Smooth muscle cell (in vitro differentiated cells): Measurements from ENCODE around the gene GPN2. TPM values are rescaled to one million over a fixed set of nuclear protein-coding genes. Genes with fewer than 3 reads are reported as not detected.

ENCODE experiments used
- DNase-seq: peaks from one replicate; lab custom pipeline; 2025; ENCODE audit not compliant: unreplicated experiment; lab: John Stamatoyannopoulos, UW
- H2AFZ ChIP-seq: fragments of 200-600 bp; sonication (generic); 2 replicates; pipeline ENCODE4 v1.6.0; 2016; ENCODE audit warnings: antibody characterized with exemption, low read depth, mild to moderate bottlenecking
- H3F3A ChIP-seq: fragments of 200-600 bp; sonication (generic); 2 replicates; pipeline ENCODE4 v1.6.0; 2017; ENCODE audit warnings: antibody characterized with exemption, low read depth
- H3K27ac ChIP-seq: fragments of 200-600 bp; sonication (generic); 2 replicates; pipeline ENCODE4 v1.5.1; 2016; ENCODE audit warnings: low read depth, mild to moderate bottlenecking
- H3K27me3 ChIP-seq: fragments of 200-600 bp; sonication (generic); 2 replicates; pipeline ENCODE4 v1.6.1; 2016; ENCODE audit warnings: low read depth, mild to moderate bottlenecking
- H3K36me3 ChIP-seq: fragments of 200-600 bp; sonication (generic); 2 replicates; pipeline ENCODE4 v1.5.1; 2016; ENCODE audit warnings: low read depth
- H3K4me1 ChIP-seq: fragments of 200-600 bp; sonication (generic); 2 replicates; pipeline ENCODE4 v1.5.1; 2016; ENCODE audit warnings: low read depth
- H3K4me2 ChIP-seq: fragments of 200-600 bp; sonication (generic); 2 replicates; pipeline ENCODE4 v1.6.0; 2016; ENCODE audit warnings: mild to moderate bottlenecking
- H3K4me3 ChIP-seq: fragments of 200-600 bp; sonication (generic); 2 replicates; pipeline ENCODE4 v1.5.1; 2016; ENCODE audit warnings: mild to moderate bottlenecking
- H3K79me2 ChIP-seq: fragments of 200-600 bp; sonication (generic); 2 replicates; pipeline ENCODE4 v1.6.0; 2016; ENCODE audit warnings: low read depth, mild to moderate bottlenecking
- H3K9ac ChIP-seq: fragments of 200-600 bp; sonication (generic); 2 replicates; pipeline ENCODE4 v1.6.0; 2016; ENCODE audit warnings: low read depth
- H3K9me3 ChIP-seq: fragments of 200-600 bp; sonication (generic); replicated peaks from 2 replicates; pipeline ENCODE4 v1.5.1; 2016; ENCODE audit warnings: low read depth
- H4K20me1 ChIP-seq: fragments of 200-600 bp; sonication (generic); 2 replicates; pipeline ENCODE4 v1.6.0; 2016; ENCODE audit warnings: low read depth
- WGBS: methylation state at CpG from one replicate; pipeline ENCODE4 v1.1.7; 2016; ENCODE audit warnings: low lambda C conversion rate; 5-methylcytosine and 5-hydroxymethylcytosine counted together
- polyA plus RNA-seq: library from polyadenylated mRNA; unstranded; fragments of >200 nt; fragmentation: Nextera tagmentation; extraction: Ambion mirVana; gene quantifications from 2 replicates; pipeline ENCODE4 v1.2.1, GENCODE V29; 2016
- total RNA-seq: library from RNA; depleted of rRNA; stranded (reverse); fragments of >200 nt; gene quantifications from 2 replicates; pipeline ENCODE4 v1.2.3, GENCODE V29; 2014
- TF ChIP-seq, protein P1 (sequence below): fragments of 200-600 bp; sonication (generic); IDR thresholded peaks from 2 replicates; pipeline ENCODE4 v1.5.1; 2017; ENCODE audit warnings: borderline replicate concordance, mild to moderate bottlenecking, antibody characterized with exemption; ENCODE audit not compliant: insufficient read depth, poor library complexity, severe bottlenecking

GPN2 gene
- total and polyA plus RNA-seq, 2 experiments from 2014 or later, result 13.3 to 36.3 TPM

DNA sequence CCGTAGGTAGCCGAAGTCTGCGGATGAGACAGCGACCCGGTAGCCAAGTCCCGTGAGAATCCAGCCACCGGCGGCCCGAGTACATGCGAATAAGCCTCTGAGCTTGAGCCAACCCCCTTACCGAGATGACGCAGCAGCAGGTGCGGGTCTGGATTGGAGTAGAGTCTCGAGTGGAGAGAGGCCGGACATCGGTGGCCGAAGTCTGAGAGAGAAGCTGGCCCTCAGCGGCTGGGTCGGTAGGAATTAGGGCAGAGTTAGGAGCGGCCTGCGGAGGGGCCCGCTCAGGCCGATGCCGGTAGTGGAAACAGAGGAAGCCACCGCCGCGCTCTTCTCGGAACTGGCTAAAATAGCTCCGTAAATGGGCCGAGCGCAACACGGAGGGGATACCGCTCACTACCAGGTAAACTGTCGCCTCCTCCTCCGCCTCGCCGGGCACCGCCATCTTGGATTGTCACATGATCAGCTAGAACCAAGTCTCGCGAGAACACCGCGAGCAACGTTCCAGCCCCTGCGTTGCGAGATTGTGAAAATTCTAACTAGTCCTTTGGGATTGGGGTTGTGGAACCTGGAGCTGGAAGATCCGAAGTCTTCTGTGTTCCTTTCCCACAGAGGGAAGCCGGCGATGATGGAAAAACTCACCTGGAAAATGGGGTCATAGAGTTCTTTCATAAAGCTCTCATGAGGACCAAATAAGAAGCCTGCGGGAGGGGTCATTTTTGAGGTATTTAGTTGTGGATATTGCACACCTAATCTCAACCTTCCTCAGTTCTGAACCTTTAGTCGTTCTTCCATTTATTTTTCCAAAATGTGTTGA is 10.1 kb upstream of the GPN2 start, which contains the start of gene GPATCH3:
GPATCH3 (minus strand) TSS at position 467 of the 814 bp plus-strand sequence; CDS start at position 442, 25 bp downstream.
- TF ChIP-seq, protein P1, sequence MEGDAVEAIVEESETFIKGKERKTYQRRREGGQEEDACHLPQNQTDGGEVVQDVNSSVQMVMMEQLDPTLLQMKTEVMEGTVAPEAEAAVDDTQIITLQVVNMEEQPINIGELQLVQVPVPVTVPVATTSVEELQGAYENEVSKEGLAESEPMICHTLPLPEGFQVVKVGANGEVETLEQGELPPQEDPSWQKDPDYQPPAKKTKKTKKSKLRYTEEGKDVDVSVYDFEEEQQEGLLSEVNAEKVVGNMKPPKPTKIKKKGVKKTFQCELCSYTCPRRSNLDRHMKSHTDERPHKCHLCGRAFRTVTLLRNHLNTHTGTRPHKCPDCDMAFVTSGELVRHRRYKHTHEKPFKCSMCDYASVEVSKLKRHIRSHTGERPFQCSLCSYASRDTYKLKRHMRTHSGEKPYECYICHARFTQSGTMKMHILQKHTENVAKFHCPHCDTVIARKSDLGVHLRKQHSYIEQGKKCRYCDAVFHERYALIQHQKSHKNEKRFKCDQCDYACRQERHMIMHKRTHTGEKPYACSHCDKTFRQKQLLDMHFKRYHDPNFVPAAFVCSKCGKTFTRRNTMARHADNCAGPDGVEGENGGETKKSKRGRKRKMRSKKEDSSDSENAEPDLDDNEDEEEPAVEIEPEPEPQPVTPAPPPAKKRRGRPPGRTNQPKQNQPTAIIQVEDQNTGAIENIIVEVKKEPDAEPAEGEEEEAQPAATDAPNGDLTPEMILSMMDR, result no peak
- H3K27ac ChIP-seq, result peak within 1 kb of the TSS; percentile 93
- no peaks in the 10 kb centered on the region for H3K27me3 ChIP-seq
- peaks cover 12% of the 10 kb centered on the region for H3K4me1 ChIP-seq
- H3K4me3 ChIP-seq, result peak within 1 kb of the TSS; percentile 78
- H3F3A ChIP-seq, result no peaks in the 10 kb centered on the region
- no peaks in the 10 kb centered on the region for H3K9me3 ChIP-seq
- peak within 1 kb of the TSS; percentile 93 for H3K4me2 ChIP-seq
- peaks cover 7% of the 10 kb centered on the region for H3K36me3 ChIP-seq
- WGBS, result 1% methylated on average over 49 of the region's 50 CpGs
- H4K20me1 ChIP-seq, result no peaks in the 10 kb centered on the region
- peak within 1 kb of the TSS; percentile 99 for H3K9ac ChIP-seq
- DNase-seq, result peak; percentile 47
- peaks cover 41% of the 10 kb centered on the region for H3K79me2 ChIP-seq
- peak within 1 kb of the TSS; percentile 95 for H2AFZ ChIP-seq

DNA sequence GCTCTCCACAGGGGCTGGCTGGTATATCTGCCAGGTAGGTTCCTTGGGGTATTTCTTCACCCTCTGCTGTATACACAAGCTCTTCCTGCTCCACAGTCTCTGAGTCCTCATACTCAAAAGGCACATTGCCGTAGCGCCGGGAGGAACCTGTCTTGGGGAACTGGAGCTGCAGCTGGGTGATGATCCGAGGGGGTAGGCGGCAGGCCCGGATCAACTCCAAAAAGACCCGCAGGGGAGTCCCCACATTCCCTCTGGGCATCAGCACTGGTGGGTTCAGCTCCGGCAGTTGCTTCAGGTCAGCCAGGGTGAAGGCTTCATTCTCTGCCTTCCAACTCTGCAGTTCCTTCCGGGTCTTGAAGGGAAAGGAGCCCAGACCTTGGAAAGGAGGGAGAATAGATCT is 7.3 kb upstream of the GPN2 start:
- WGBS, result 98% methylated on average over 9 of the region's 9 CpGs
- no peaks in the 10 kb centered on the region for H3F3A ChIP-seq
- no peaks in the 10 kb centered on the region for H4K20me1 ChIP-seq
- TF ChIP-seq, protein P1, result no peak
- no peak overlapping the region for H3K4me2 ChIP-seq
- H3K27me3 ChIP-seq, result no peaks in the 10 kb centered on the region
- H3K36me3 ChIP-seq, result peaks cover 12% of the 10 kb centered on the region
- DNase-seq, result no peak
- no peak overlapping the region for H2AFZ ChIP-seq
- no peak overlapping the region for H3K4me3 ChIP-seq
- H3K4me1 ChIP-seq, result peaks cover 12% of the 10 kb centered on the region
- no peak overlapping the region for H3K9ac ChIP-seq
- no peaks in the 10 kb centered on the region for H3K9me3 ChIP-seq
- peaks cover 47% of the 10 kb centered on the region for H3K79me2 ChIP-seq
- no peak overlapping the region for H3K27ac ChIP-seq

DNA sequence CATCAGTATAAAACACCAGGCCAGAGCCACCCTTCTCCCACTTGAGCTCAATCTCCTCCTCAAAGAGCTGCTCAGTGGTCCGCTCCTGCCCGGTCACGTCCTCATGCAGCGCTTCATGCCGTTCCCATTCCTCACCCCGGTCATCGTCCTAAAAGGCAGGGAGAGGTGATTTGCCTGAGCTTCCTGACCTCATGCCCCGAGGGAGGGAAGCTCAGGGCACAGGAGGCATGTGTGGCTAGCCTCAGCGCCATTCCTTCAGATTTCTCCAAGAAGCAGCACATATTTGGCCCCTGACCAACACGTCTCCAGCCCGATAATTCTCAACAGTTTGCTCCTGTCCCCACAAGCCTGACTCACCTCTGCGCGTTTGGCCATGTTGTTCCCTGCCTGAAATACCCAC is 4.2 kb upstream of the GPN2 start:
- H2AFZ ChIP-seq, result no peak overlapping the region

More for the DNA sequence above, 4.2 kb upstream of the GPN2 start:
- peaks cover 42% of the 10 kb centered on the region for H3K79me2 ChIP-seq
- no peak overlapping the region for H3K4me2 ChIP-seq
- TF ChIP-seq, protein P1, result no peak
- peaks cover 5% of the 10 kb centered on the region for H3F3A ChIP-seq
- no peak for DNase-seq
- no peaks in the 10 kb centered on the region for H3K27me3 ChIP-seq
- H3K9me3 ChIP-seq, result no peaks in the 10 kb centered on the region
- peaks cover under 1% of the 10 kb centered on the region for H4K20me1 ChIP-seq
- no peak overlapping the region for H3K9ac ChIP-seq
- H3K4me3 ChIP-seq, result no peak overlapping the region
- peaks cover 11% of the 10 kb centered on the region for H3K4me1 ChIP-seq
- WGBS, result 93% methylated on average over 13 of the region's 13 CpGs
- H3K27ac ChIP-seq, result no peak overlapping the region
- H3K36me3 ChIP-seq, result peaks cover 12% of the 10 kb centered on the region
